IMR-90 (cell line): ENCODE results near the gene ATG12. TPM values are rescaled to one million over a fixed set of nuclear protein-coding genes. Genes with fewer than 3 reads are reported as not detected.

ENCODE experiments used
- ATAC-seq: fragments of 200-7000 bp; cut with Tn5 transposase; 2 replicates; pipeline ENCODE4 v1.9.1; 2020; ENCODE audit warnings: low read depth, mild to moderate bottlenecking, moderate library complexity
- BruUV-seq: library from RNA; stranded (reverse); fragments of 400-500 nt; replicated peaks from 2 replicates; lab custom pipeline; 2021; lab: Mats Ljungman, UMichigan
- CTCF ChIA-PET: fragments of 300-600 bp; formaldehyde crosslinking; extraction: SDS; loops from one replicate; lab custom pipeline; 2021; ENCODE audit warnings: antibody characterized with exemption; lab: Yijun Ruan, JAX
- POLR2A ChIA-PET: fragments of 300-600 bp; sonication (Branson Sonifier 250); formaldehyde crosslinking; loops from one replicate; lab custom pipeline; 2022; ENCODE audit warnings: antibody characterized with exemption; ENCODE audit not compliant: unreplicated experiment; lab: Charles Lee
- DNase-seq: peaks from one replicate; pipeline ENCODE4 v3.0.0; 2013
- H2AFZ ChIP-seq: replicated peaks from 2 replicates; pipeline ENCODE3; 2013; ENCODE audit warnings: low read length, mild to moderate bottlenecking; ENCODE audit not compliant: poor library complexity
- H2AK5ac ChIP-seq: 2 replicates; pipeline ENCODE4 v1.6.1; 2013; ENCODE audit warnings: low read depth, low read length, inconsistent platforms
- H2AK9ac ChIP-seq: replicated peaks from 2 replicates; pipeline ENCODE3; 2013; ENCODE audit warnings: mild to moderate bottlenecking, low read depth, low read length, moderate library complexity; ENCODE audit not compliant: poor library complexity
- H2BK120ac ChIP-seq: 2 replicates; pipeline ENCODE4 v1.6.1; 2013; ENCODE audit warnings: low read depth, low read length, inconsistent platforms
- H2BK15ac ChIP-seq: 3 replicates; pipeline ENCODE4 v1.6.1; 2013; ENCODE audit warnings: low read depth, low read length, inconsistent platforms
- H2BK20ac ChIP-seq: 2 replicates; pipeline ENCODE4 v1.6.1; 2013; ENCODE audit warnings: low read depth, mild to moderate bottlenecking, inconsistent platforms, low read length, moderate library complexity
- H2BK5ac ChIP-seq: 2 replicates; pipeline ENCODE4 v1.6.1; 2013; ENCODE audit warnings: mild to moderate bottlenecking, low read depth, low read length, inconsistent platforms; ENCODE audit not compliant: poor library complexity, severe bottlenecking
- H3K14ac ChIP-seq: replicated peaks from 2 replicates; pipeline ENCODE4 v1.6.1; 2013; ENCODE audit warnings: low read depth, low read length, inconsistent platforms
- H3K18ac ChIP-seq: 2 replicates; pipeline ENCODE4 v1.6.1; 2013; ENCODE audit warnings: low read depth, low read length, control low read depth
- H3K23ac ChIP-seq: 2 replicates; pipeline ENCODE4 v1.6.1; 2013; ENCODE audit warnings: low read depth, low read length, inconsistent platforms
- H3K27ac ChIP-seq: 2 replicates; pipeline ENCODE4 v1.5.1; 2013; ENCODE audit warnings: mild to moderate bottlenecking, control low read depth, low read length; ENCODE audit not compliant: insufficient read depth
- H3K27me3 ChIP-seq: 2 replicates; pipeline ENCODE4 v1.6.1; 2013; ENCODE audit warnings: low read length; ENCODE audit not compliant: control insufficient read depth, insufficient read depth
- H3K36me3 ChIP-seq: 2 replicates; pipeline ENCODE4 v1.6.1; 2013; ENCODE audit warnings: low read length, mixed read lengths; ENCODE audit not compliant: control insufficient read depth, insufficient read depth
- H3K4ac ChIP-seq: 2 replicates; pipeline ENCODE4 v1.6.1; 2013; ENCODE audit warnings: low read depth, low read length, inconsistent platforms
- H3K4me1 ChIP-seq: 2 replicates; pipeline ENCODE4 v1.6.1; 2013; ENCODE audit warnings: low read length, mixed read lengths; ENCODE audit not compliant: control insufficient read depth, insufficient read depth
- H3K4me2 ChIP-seq: 2 replicates; pipeline ENCODE4 v1.6.1; 2013; ENCODE audit warnings: low read depth, mild to moderate bottlenecking, control low read depth, low read length, moderate library complexity
- H3K4me3 ChIP-seq: 2 replicates; pipeline ENCODE4 v1.5.1; 2013; ENCODE audit warnings: low read depth, mild to moderate bottlenecking, control low read depth, low read length, moderate library complexity; ENCODE audit not compliant: insufficient read depth
- H3K56ac ChIP-seq: 2 replicates; pipeline ENCODE4 v1.6.1; 2013; ENCODE audit warnings: low read length, inconsistent platforms; ENCODE audit not compliant: insufficient read depth; ENCODE audit errors: extremely low read depth
- H3K79me1 ChIP-seq, 2 experiments: 2 replicates each; pipeline ENCODE4 v1.6.1; 2013; ENCODE audit warnings: low read length in 2 of 2, inconsistent platforms in 1 of 2, low read depth in 1 of 2
- H3K9ac ChIP-seq: 2 replicates; pipeline ENCODE4 v1.6.1; 2013; ENCODE audit warnings: low read depth, low read length, control low read depth
- H3K9me1 ChIP-seq: 2 replicates; pipeline ENCODE4 v1.6.1; 2013; ENCODE audit warnings: low read length, inconsistent platforms; ENCODE audit not compliant: insufficient read depth
- H3K9me3 ChIP-seq: 2 replicates; pipeline ENCODE4 v1.6.1; 2013; ENCODE audit warnings: low read length; ENCODE audit not compliant: control insufficient read depth, insufficient read depth
- H4K20me1 ChIP-seq: 2 replicates; pipeline ENCODE4 v1.6.1; 2013; ENCODE audit warnings: low read length, inconsistent platforms; ENCODE audit not compliant: insufficient read depth
- H4K5ac ChIP-seq: 2 replicates; pipeline ENCODE4 v1.6.1; 2013; ENCODE audit warnings: mild to moderate bottlenecking, low read depth, low read length, control low read depth
- H4K8ac ChIP-seq, 2 experiments: 2 replicates each; pipeline ENCODE4 v1.6.1; 2013; ENCODE audit warnings: low read depth in 2 of 2, low read length in 2 of 2, control low read depth in 1 of 2, inconsistent platforms in 1 of 2
- H4K91ac ChIP-seq: 2 replicates; pipeline ENCODE4 v1.6.1; 2013; ENCODE audit warnings: low read depth, low read length, inconsistent platforms; ENCODE audit not compliant: insufficient read depth
- CHD1 ChIP-seq: IDR thresholded peaks from 2 replicates; pipeline ENCODE4 v1.6.1; 2012; ENCODE audit warnings: low read depth, low read length, improper control_type of control experiment
- MAFK ChIP-seq: IDR thresholded peaks from 2 replicates; pipeline ENCODE4 v1.6.1; 2012; ENCODE audit warnings: low read depth, low read length, improper control_type of control experiment
- MXI1 ChIP-seq: IDR thresholded peaks from 2 replicates; pipeline ENCODE4 v1.6.1; 2012; ENCODE audit warnings: low read depth, mild to moderate bottlenecking, low read length, moderate library complexity, borderline replicate concordance
- USF2 ChIP-seq: fragments of 150-350 bp; IDR thresholded peaks from 2 replicates; pipeline ENCODE4 v1.6.1; 2017; ENCODE audit warnings: mild to moderate bottlenecking, antibody characterized with exemption, low read length, low read depth
- WGBS, 2 experiments: methylation state at CpG; one replicate each; pipeline versions ENCODE4 v1.1.5 to v1.1.7; 2013; ENCODE audit warnings: missing lambda C conversion rate in 2 of 2; ENCODE audit not compliant: insufficient read length in 1 of 2; ENCODE audit errors: extremely low coverage in 2 of 2; 5-methylcytosine and 5-hydroxymethylcytosine counted together
- dilution Hi-C: fragments of 300-500 bp; cut with HindIII; formaldehyde crosslinking; loops from one replicate; pipeline ENCODE4 v1.14.3; 2018; ENCODE audit warnings: low sequenced_read_pairs; ENCODE audit not compliant: unreplicated experiment
- in situ Hi-C: fragments of 300-500 bp; cut with MboI; formaldehyde crosslinking; loops from 3 replicates; pipeline ENCODE4 v1.14.3; 2019; ENCODE audit warnings: low sequenced_read_pairs, inconsistent platforms, mixed read lengths
- intact Hi-C: fragments of 100-400 bp; cut with micrococcal nuclease; formaldehyde crosslinking; loops from 2 replicates; pipeline ENCODE4 v1.10.0; 2022
- polyA plus RNA-seq, 3 experiments: library from polyadenylated mRNA; depleted of rRNA; stranded (reverse); fragments of >200 nt; gene quantifications; 2 replicates each; pipeline ENCODE4 v1.2.3, GENCODE V29; 2012; ENCODE audit warnings: low replicate concordance in 1 of 3
- total RNA-seq: library from RNA; depleted of rRNA; stranded (reverse); fragments of >200 nt; gene quantifications from 2 replicates; pipeline ENCODE4 v1.2.3, GENCODE V29; 2012

The ATG12 gene
- total and polyA plus RNA-seq, 2 of the 4 experiments (the other 2 are of a cell fraction): 68.0 to 95.7 TPM

- H2AK9ac ChIP-seq: no peak overlapping the region
- H2BK15ac ChIP-seq: no peak overlapping the region
- H3K18ac ChIP-seq: no peak overlapping the region
- no peaks in the 10 kb centered on the region for H3K27me3 ChIP-seq
- H4K20me1 ChIP-seq: no peaks in the 10 kb centered on the region
- intact Hi-C loops (loop anchor here (10.0 kb wide), 1 partner anchor 285 kb away; the partner anchor contains the start of gene FEM1C), dilution Hi-C loops (no loop called here), in situ Hi-C loops (loop anchor here (25.0 kb wide), 1 partner anchor 543 kb away; the partner anchor contains the start of gene CCDC112)
- no CpG with 5 or more reads among the region's 5 CpGs for WGBS, 2 experiments
- no peak for TF ChIP-seq MXI1
- TF ChIP-seq USF2: no peak
- TF ChIP-seq CHD1: no peak
- no peak for TF ChIP-seq MAFK
- H2BK20ac ChIP-seq: no peak overlapping the region
- no peak overlapping the region for H4K91ac ChIP-seq
- ChIA-PET POLR2A (interaction anchor here (0.7 kb wide), 1 partner anchor 477 kb away, joined by 28 read pairs; no protein-coding TSS in a partner anchor), CTCF (no interaction called here)
- peaks cover 9% of the 10 kb centered on the region for H3K36me3 ChIP-seq
- H2BK5ac ChIP-seq: no peak overlapping the region
- no peak overlapping the region for H4K5ac ChIP-seq
- ATAC-seq: no peak
- no peak overlapping the region for H2AFZ ChIP-seq
- H3K9ac ChIP-seq: no peak overlapping the region
- no peak overlapping the region for H3K23ac ChIP-seq
- H3K14ac ChIP-seq: no peak overlapping the region
- no peak overlapping the region for H3K56ac ChIP-seq
- H3K27ac ChIP-seq: no peak overlapping the region
- H4K8ac ChIP-seq: no peak overlapping the region
- no peaks in the 10 kb centered on the region; the same call in 1 of the 2 replicates for H3K9me3 ChIP-seq
- no peak overlapping the region for H2BK120ac ChIP-seq
- no peak overlapping the region for H3K4me2 ChIP-seq
- BruUV-seq: no TSS peak
- no peak for DNase-seq
- H3K79me1 ChIP-seq: peaks cover 3 to 4% of the 10 kb centered on the region in 2 experiments; a peak in 3 of 4 replicates
- H3K4me1 ChIP-seq: no peaks in the 10 kb centered on the region
- H3K4me3 ChIP-seq: no peak overlapping the region
- H3K4ac ChIP-seq: no peak overlapping the region
- no peaks in the 10 kb centered on the region for H3K9me1 ChIP-seq
- H2AK5ac ChIP-seq: no peak overlapping the region
Measured at GRCh38 chr5:115829913-115830312, 11.5 kb downstream of the ATG12 start.
